ENCODE measurements around the gene MAPKAPK2.

Gene MAPKAPK2

DNA sequence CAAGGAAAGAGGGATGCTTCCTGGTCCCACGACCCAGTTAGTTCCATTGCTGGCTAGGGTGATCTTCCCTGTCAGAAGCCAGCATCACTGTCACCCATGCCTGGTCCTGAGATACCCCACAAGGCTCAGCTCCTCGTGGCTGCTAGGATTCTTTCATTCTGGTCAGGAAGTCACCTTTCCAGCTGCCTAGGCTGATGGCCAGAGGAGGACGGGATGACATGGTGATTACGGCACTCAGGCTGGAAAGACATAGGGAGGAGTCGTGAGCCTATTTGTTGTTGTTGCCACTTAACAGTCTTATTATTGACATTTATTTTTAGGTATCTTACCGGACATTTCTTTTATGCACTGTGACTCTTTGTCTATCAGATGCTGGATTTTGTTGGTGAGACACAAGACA lies 20.0 kb upstream of the MAPKAPK2 start:
- DNase-seq (ENCODE audit: extremely low spot score): no peak
- ChIA-PET POLR2A (no interaction called here), CTCF (interaction anchor here (0.7 to 30.1 kb wide), 57 partner anchors 5 to 317 kb away, joined by 3 to 637 read pairs (median 7); partner anchors contain the start of genes DYRK3, EIF2D, FCMR and IKBKE)
- TF ChIP-seq, protein P1, sequence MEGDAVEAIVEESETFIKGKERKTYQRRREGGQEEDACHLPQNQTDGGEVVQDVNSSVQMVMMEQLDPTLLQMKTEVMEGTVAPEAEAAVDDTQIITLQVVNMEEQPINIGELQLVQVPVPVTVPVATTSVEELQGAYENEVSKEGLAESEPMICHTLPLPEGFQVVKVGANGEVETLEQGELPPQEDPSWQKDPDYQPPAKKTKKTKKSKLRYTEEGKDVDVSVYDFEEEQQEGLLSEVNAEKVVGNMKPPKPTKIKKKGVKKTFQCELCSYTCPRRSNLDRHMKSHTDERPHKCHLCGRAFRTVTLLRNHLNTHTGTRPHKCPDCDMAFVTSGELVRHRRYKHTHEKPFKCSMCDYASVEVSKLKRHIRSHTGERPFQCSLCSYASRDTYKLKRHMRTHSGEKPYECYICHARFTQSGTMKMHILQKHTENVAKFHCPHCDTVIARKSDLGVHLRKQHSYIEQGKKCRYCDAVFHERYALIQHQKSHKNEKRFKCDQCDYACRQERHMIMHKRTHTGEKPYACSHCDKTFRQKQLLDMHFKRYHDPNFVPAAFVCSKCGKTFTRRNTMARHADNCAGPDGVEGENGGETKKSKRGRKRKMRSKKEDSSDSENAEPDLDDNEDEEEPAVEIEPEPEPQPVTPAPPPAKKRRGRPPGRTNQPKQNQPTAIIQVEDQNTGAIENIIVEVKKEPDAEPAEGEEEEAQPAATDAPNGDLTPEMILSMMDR (IDR thresholded peaks at IDR 0.05; ENCODE audit: control extremely low read depth, extremely low read depth, low read depth, missing control alignments): no peak

DNA sequence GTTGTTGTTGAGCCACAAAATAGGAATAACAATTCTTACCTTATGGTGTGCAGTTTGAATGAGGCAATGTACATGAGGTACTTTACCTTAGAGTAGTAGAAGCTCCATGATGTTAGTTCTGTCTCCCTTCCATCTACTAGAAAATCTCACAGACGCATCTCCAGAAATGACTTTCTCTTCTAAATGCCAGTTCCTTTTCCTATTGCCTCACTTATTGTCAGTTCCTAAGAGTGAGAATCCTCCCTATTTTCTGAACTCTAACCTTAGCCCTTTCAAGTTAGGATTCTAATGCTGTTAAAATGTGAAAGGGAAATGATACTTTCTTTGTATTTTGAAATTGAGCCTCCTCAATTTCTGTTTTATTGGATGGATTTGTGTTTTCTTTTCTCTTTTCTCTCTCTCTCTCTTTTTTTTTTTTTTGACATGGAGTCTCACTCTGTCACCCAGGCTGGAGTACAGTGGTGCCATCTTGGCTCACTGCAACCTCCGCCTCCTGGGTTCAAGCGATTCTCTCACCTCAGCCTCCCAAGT lies 18.6 kb upstream of the MAPKAPK2 start:
- TF ChIP-seq, protein P1 (IDR thresholded peaks at IDR 0.05; ENCODE audit: control extremely low read depth, extremely low read depth, low read depth, missing control alignments): no peak
- ChIA-PET CTCF (interaction anchor here (0.7 to 30.1 kb wide), 15 partner anchors 4 to 317 kb away, joined by 3 to 637 read pairs (median 33); partner anchors contain the start of genes DYRK3, EIF2D and MAPKAPK2), POLR2A (interaction anchor here (0.6 kb wide), 1 partner anchor 232 kb away, joined by 3 read pairs; no protein-coding TSS in a partner anchor)
- DNase-seq (ENCODE audit: extremely low spot score): no peak

GRCh38 chr1:206666954-206667665 lies 17.6 kb upstream of the MAPKAPK2 start:
- DNase-seq (ENCODE audit: extremely low spot score): no peak
- CTCF ChIA-PET: interaction anchor here (0.7 to 30.1 kb wide), 13 partner anchors 3 to 316 kb away, joined by 3 to 637 read pairs (median 7); partner anchors contain the start of genes DYRK3, EIF2D and MAPKAPK2
- POLR2A ChIA-PET: no interaction called here
- TF ChIP-seq, protein P1 (IDR thresholded peaks at IDR 0.05; ENCODE audit: control extremely low read depth, extremely low read depth, low read depth, missing control alignments): no peak

GRCh38 chr1:206668351-206668750 lies 16.4 kb upstream of the MAPKAPK2 start:
- CTCF ChIA-PET: interaction anchor here (1.0 to 30.1 kb wide), 10 partner anchors 2 to 251 kb away, joined by 3 to 637 read pairs (median 58); partner anchors contain the start of genes DYRK3, EIF2D and MAPKAPK2
- TF ChIP-seq, protein P1 (IDR thresholded peaks at IDR 0.05; ENCODE audit: control extremely low read depth, extremely low read depth, low read depth, missing control alignments): no peak

GRCh38 chr1:206668874-206669410 lies 15.8 kb upstream of the MAPKAPK2 start:
- POLR2A ChIA-PET: no interaction called here
- TF ChIP-seq, protein P1 (IDR thresholded peaks at IDR 0.05; ENCODE audit: control extremely low read depth, extremely low read depth, low read depth, missing control alignments): no peak
- CTCF ChIA-PET: interaction anchor here (1.1 to 30.1 kb wide), 9 partner anchors 1 to 250 kb away, joined by 3 to 637 read pairs (median 108); partner anchors contain the start of genes DYRK3, EIF2D and MAPKAPK2
- DNase-seq (ENCODE audit: extremely low spot score): no peak

More at GRCh38 chr1:206668351-206668750, 16.4 kb upstream of the MAPKAPK2 start:
- POLR2A ChIA-PET: no interaction called here
- no peak for DNase-seq (ENCODE audit: extremely low spot score)

DNA sequence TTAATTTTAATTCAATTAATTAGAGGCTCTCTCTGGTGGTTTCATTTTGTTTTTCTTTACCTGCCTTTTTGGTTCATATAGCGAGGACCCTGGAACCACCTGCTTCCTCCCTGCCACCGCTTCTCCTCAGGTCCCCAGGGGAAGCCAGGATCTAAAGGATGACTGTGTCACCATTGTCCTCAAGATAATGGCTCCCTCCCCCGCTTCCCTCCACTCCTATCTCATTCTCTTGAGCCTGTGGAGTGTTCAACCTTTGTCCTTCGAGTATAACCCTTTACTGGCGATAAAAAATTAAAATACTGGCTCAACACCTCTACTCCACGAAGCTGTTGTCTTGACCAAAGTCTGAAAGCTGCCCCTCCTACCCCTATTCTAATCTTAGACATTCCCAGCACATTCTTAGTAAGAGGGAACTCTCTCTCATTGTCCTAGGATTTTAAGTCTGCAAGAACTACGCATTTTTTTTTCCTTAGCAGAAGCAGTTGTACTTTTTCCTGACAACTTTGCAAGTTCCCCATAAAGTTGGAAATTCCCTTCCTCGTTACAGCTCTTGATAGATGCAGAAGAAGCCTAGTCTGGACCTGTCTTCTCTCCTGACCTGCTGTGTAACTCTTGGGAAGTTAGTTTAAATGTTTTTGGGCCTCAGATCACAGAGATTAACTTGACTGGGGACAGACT lies 12.6 kb upstream of the MAPKAPK2 start:
- POLR2A ChIA-PET: interaction anchor here (0.8 kb wide), 1 partner anchor 33 kb away, joined by 4 read pairs; no protein-coding TSS in a partner anchor
- CTCF ChIA-PET: interaction anchor here (1.2 to 30.1 kb wide), 7 partner anchors 16 to 193 kb away, joined by 3 to 637 read pairs (median 7); partner anchors contain the start of genes DYRK3 and EIF2D

More for the DNA sequence above, 12.6 kb upstream of the MAPKAPK2 start:
- TF ChIP-seq, protein P1 (IDR thresholded peaks at IDR 0.05; ENCODE audit: control extremely low read depth, extremely low read depth, low read depth, missing control alignments): no peak
- DNase-seq (ENCODE audit: extremely low spot score): no peak
